T-cell (primary cell): ENCODE measurements around the gene SESTD1. TPM values are rescaled to one million over a fixed set of nuclear protein-coding genes. Genes with fewer than 3 reads are reported as not detected.
A peak's percentile ranks its signal among the peaks of the same experiment; 100 is the strongest.

Experiments used
- ATAC-seq, 4 experiments: fragments of 200-7000 bp in 3 of 4; fragments of 150-1000 bp in 1 of 4; cut with Tn5 transposase; replicated peaks in 1 of 4; 1 replicate in 3 of 4; 2 replicates in 1 of 4; pipeline ENCODE4 v1.10.0; 2021; ENCODE audit warnings: moderate library complexity in 3 of 4, mild to moderate bottlenecking in 2 of 4, moderate number of reproducible peaks in 1 of 4
- CTCF ChIA-PET, 2 donors: fragments of 300-600 bp; sonication (Branson Sonifier 250); formaldehyde crosslinking; loops; one replicate each; lab custom pipeline; 2022; ENCODE audit warnings: antibody characterized with exemption in 2 of 2; lab: Charles Lee
- POLR2A ChIA-PET, 2 donors: fragments of 300-600 bp; sonication (Branson Sonifier 250); formaldehyde crosslinking; loops; one replicate each; lab custom pipeline; 2022; ENCODE audit warnings: antibody characterized with exemption in 2 of 2; lab: Charles Lee
- DNase-seq, 35 experiments: peaks; one replicate each; pipeline versions ENCODE4 v3.0.0 to v3.0.0-alpha.2; 2013 to 2023
- H3K27ac ChIP-seq: one replicate; pipeline ENCODE4 v1.5.1; 2013; ENCODE audit warnings: low read length
- H3K27me3 ChIP-seq, 2 experiments: replicated peaks in 1 of 2; 1 replicate in 1 of 2; 2 replicates in 1 of 2; pipeline versions ENCODE4 v1.6.1 to v1.7.0; 2013; ENCODE audit warnings: low read length in 1 of 2, mixed read lengths in 1 of 2; ENCODE audit not compliant: control insufficient read depth in 2 of 2, insufficient read depth in 2 of 2; ENCODE audit errors: extremely low read depth in 1 of 2
- H3K36me3 ChIP-seq, 2 donors: 1 replicate in 1 of 2; 2 replicates in 1 of 2; pipeline versions ENCODE4 v1.6.1 to v1.7.0; 2013; ENCODE audit warnings: low read length in 1 of 2; ENCODE audit not compliant: control insufficient read depth in 2 of 2, insufficient read depth in 1 of 2; ENCODE audit errors: extremely low read depth in 1 of 2
- H3K4me1 ChIP-seq, 2 experiments: 1 replicate in 1 of 2; 2 replicates in 1 of 2; pipeline versions ENCODE4 v1.6.1 to v1.7.0; 2013; ENCODE audit warnings: low read length in 2 of 2, mixed read lengths in 1 of 2; ENCODE audit not compliant: insufficient read depth in 2 of 2, control insufficient read depth in 1 of 2; ENCODE audit errors: extremely low read depth in 1 of 2
- H3K4me3 ChIP-seq, 2 donors: 1 replicate in 1 of 2; 2 replicates in 1 of 2; pipeline versions ENCODE4 v1.5.1 to v1.7.0; 2013; ENCODE audit warnings: mild to moderate bottlenecking in 2 of 2, low read length in 1 of 2, moderate library complexity in 1 of 2; ENCODE audit not compliant: control insufficient read depth in 1 of 2; ENCODE audit errors: extremely low read depth in 1 of 2
- H3K9me3 ChIP-seq: 2 replicates; pipeline ENCODE4 v1.7.0; 2013
- H3K27ac Mint-ChIP-seq, 2 donors: one replicate each; pipeline ENCODE4 v1.8.0; 2020 to 2021; ENCODE audit warnings: mild to moderate bottlenecking in 2 of 2, mixed read lengths in 2 of 2
- H3K27me3 Mint-ChIP-seq, 2 donors: one replicate each; pipeline ENCODE4 v1.8.0; 2021 to 2022; ENCODE audit warnings: mixed read lengths in 2 of 2
- H3K36me3 Mint-ChIP-seq: one replicate; pipeline ENCODE4 v1.8.0; 2021; ENCODE audit warnings: mixed read lengths
- H3K4me1 Mint-ChIP-seq, 3 donors: one replicate each; pipeline ENCODE4 v1.8.0; 2020 to 2022; ENCODE audit warnings: mixed read lengths in 3 of 3, mild to moderate bottlenecking in 1 of 3
- H3K4me3 Mint-ChIP-seq, 3 donors: one replicate each; pipeline ENCODE4 v1.8.0; 2020 to 2022; ENCODE audit warnings: mild to moderate bottlenecking in 3 of 3, mixed read lengths in 3 of 3, moderate library complexity in 3 of 3
- H3K9me3 Mint-ChIP-seq, 3 donors: one replicate each; pipeline ENCODE4 v1.8.0; 2020 to 2022; ENCODE audit warnings: mixed read lengths in 3 of 3
- WGBS: methylation state at CpG from one replicate; pipeline ENCODE4 v1.1.5; 2013; ENCODE audit warnings: missing lambda C conversion rate; ENCODE audit not compliant: insufficient coverage; 5-methylcytosine and 5-hydroxymethylcytosine counted together
- total RNA-seq, 35 experiments: library from RNA in 6 of 35; stranded (reverse) in 6 of 35; fragments of 120-200 nt in 1 of 35; gene quantifications; one replicate each; pipeline versions ENCODE4 v1.2.1 to v1.2.4 and lab custom pipeline; 2013 to 2026

The SESTD1 gene
- total RNA-seq, 5 donors from 2014 or later (not counting 1 experiment from before 2014, with no cell fraction given): 4.8 to 13.7 (median 5.5) TPM

DNA sequence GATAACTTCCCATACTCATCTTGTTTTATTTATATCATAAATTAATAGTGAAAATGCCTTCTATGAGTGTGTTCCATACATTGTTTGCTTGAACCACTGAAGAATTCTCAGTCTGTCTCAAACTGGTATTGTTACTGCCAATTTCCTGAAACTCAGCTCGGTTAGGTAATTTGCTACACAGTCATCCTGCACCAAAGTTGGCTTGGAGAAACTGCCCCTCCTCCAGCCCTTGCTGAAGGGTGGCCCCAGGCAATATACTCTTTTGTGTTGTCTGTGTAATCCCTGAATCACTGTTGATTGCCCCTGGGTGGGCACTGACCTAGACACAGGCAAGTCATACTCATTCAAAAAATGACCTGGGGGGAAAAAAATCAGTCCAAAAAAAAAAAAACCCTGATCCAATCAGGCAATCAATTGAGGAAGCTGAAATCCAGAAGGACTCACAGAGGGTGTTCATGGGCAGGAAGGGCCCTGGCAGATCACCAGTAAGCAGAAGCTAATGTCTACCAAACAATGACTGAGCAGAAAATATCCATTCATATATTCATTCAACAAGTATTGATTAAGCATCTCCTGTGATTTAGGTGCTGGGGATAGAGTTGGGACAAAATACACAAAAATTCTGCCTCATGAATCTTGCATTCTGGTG is 3.8 kb upstream of the SESTD1 start:
- H3K9me3 ChIP-seq: no peaks in the 10 kb centered on the region
- H3K27ac ChIP-seq: no peak overlapping the region
- Mint-ChIP-seq H3K4me3 (no peak overlapping the region), H3K36me3 (no peaks in the 10 kb centered on the region), H3K27ac (no peak overlapping the region), H3K9me3 (no peaks in the 10 kb centered on the region), H3K4me1 (peaks cover 10 to 18% (median 10%) of the 10 kb centered on the region in 3 donors), H3K27me3 (peaks cover 18 to 25% of the 10 kb centered on the region in 2 donors)
- CTCF ChIA-PET: no interaction called here
- DNase-seq (no peak), ATAC-seq (no peak)
- no peak overlapping the region for H3K4me3 ChIP-seq
- POLR2A ChIA-PET: interaction anchor here in 1 of 2 donors (0.6 kb wide), 1 partner anchor 984 kb away, joined by 3 read pairs; no protein-coding TSS in a partner anchor
- H3K27me3 ChIP-seq: peaks cover 0 to 12% of the 10 kb centered on the region in 2 experiments
- H3K36me3 ChIP-seq: no peaks in the 10 kb centered on the region
- H3K4me1 ChIP-seq: peaks cover 4 to 10% of the 10 kb centered on the region in 2 experiments
- WGBS: 11% methylated on average over 1 of the region's 1 CpG

DNA sequence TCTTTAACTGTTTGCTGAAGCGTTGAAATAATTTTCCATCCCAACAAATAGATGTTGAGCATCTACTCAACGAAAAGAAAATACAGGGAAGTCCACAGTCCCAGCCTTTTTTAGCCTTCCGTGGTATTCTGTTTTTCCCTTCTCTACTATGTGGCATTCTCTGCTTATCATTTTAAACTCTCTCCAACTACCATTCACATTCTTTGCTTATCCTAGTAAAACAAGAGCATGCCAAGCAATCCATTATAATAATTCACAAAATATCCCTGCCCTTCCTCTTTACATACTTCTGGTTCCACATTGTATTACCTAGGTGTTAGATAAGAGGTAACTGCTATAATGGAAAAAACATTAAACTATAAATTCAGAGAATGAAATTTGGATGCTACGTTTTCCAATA is 1.6 kb upstream of the SESTD1 start:
- ATAC-seq: no peak
- Histone ChIP-seq H3K27ac (no peak overlapping the region), H3K36me3 (no peaks in the 10 kb centered on the region), H3K4me3 (no peak overlapping the region), H3K9me3 (no peaks in the 10 kb centered on the region), H3K4me1 (peaks cover 6 to 11% of the 10 kb centered on the region in 2 experiments), H3K27me3 (peaks cover 0 to 13% of the 10 kb centered on the region in 2 experiments)
- Mint-ChIP-seq H3K9me3 (peaks cover 0 to 4% (median 0%) of the 10 kb centered on the region in 3 donors), H3K27ac (no peak overlapping the region), H3K4me1 (peaks cover 10 to 33% (median 16%) of the 10 kb centered on the region in 3 donors), H3K4me3 (peak overlapping the region in 2 of 3 donors; percentile 39 to 65), H3K36me3 (no peaks in the 10 kb centered on the region), H3K27me3 (peaks cover 18 to 27% of the 10 kb centered on the region in 2 donors)
- WGBS: 77% methylated on average over 3 of the region's 4 CpGs
- POLR2A ChIA-PET: no interaction called here
- CTCF ChIA-PET: no interaction called here
- DNase-seq: no peak

DNA sequence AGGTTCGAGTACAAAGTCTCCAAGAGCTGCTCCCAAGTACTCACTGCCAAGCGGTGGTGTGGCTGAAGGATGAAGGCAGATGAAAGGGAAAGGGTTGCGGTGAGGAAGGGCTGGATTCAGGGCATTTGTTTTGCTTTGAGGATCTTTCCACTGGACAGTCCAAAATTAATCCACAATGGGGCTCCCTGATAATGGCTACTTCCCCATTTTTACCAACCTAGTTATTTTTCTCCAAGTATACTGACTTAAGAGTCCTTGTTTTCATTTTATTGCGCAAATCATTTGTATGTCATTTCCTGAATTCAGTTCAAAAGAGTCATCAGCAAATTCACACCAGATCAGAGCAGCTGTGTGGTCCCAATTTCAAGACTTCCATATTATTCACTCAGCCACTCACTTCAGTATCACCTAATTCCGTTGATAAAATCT is 464 bp upstream of the SESTD1 start:
- H3K27me3 Mint-ChIP-seq: peaks cover 18 to 27% of the 10 kb centered on the region in 2 donors
- no peak overlapping the region for H3K27ac Mint-ChIP-seq
- CTCF ChIA-PET: no interaction called here

DNA sequence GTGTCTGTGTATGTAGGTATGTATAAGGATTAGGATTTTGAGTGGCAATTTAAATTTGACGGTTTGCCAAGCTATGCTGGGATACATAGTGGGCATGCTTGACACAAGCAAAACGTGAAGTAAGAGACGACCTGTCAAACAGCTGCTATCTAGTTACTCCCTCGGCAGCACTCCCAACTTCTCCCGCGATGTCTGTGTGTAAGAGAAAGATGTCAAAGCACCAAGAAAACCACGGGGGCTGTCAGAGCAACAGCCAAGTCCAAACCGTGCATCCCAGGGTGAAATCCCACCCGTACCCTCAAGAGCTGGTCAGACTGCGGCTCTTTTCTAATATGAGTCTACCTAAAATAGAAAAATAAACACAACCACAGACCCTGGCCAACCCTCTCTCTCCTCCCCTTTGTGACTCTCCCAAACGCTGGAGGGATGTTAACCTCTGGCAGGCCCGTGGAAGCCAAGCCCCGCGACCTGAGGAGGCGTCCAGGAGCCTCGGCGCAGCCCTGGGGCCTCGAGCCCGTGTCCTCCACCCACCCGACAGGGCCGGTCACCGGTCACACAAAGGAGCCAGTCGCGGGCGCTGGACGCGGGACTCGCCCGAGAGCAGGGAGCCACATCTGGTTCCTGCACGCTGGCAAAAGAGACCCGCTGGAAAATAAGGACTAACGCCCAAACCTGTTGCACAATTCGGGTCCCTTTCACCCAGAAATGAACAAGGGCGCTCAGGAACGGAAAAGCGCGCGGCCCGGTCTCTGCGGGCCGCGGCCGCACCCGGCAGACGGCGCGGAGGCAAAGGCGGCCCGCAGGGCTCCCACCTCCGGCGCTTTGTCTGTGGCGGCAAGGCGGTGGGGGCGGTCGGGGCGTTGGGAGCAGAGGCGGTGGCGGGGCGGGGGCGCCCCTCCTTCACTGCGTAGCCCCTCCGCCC is 925 bp downstream of the SESTD1 start:
- Histone ChIP-seq H3K27me3 (peaks cover 0 to 10% of the 10 kb centered on the region in 2 experiments), H3K36me3 (no peaks in the 10 kb centered on the region), H3K4me3 (peak overlapping the region; percentile 47 to 80), H3K27ac (no peak overlapping the region), H3K9me3 (no peaks in the 10 kb centered on the region), H3K4me1 (peaks cover 6 to 11% of the 10 kb centered on the region in 2 experiments)
- H3K36me3 Mint-ChIP-seq: no peaks in the 10 kb centered on the region
- DNase-seq (peak in 22 of 35 experiments; percentile 1 to 40 (median 9)), ATAC-seq (peak; percentile 54 to 70 (median 58))
- H3K9me3 Mint-ChIP-seq: peaks cover 0 to 4% (median 0%) of the 10 kb centered on the region in 3 donors
- peaks cover 10 to 49% (median 19%) of the 10 kb centered on the region in 3 donors for H3K4me1 Mint-ChIP-seq
- WGBS: 4% methylated on average over 57 of the region's 62 CpGs
- CTCF ChIA-PET: no interaction called here
- H3K27ac Mint-ChIP-seq: peak overlapping the region in 1 of 2 donors; percentile 11
- peaks cover 15 to 26% of the 10 kb centered on the region in 2 donors for H3K27me3 Mint-ChIP-seq
- H3K4me3 Mint-ChIP-seq: peak overlapping the region; percentile 71 to 85 (median 85)
- POLR2A ChIA-PET: no interaction called here

More for the DNA sequence above, 464 bp upstream of the SESTD1 start:
- no peaks in the 10 kb centered on the region for H3K36me3 ChIP-seq
- DNase-seq (no peak), ATAC-seq (no peak)
- POLR2A ChIA-PET: no interaction called here
- no peaks in the 10 kb centered on the region for H3K9me3 ChIP-seq
- 56% methylated on average over 3 of the region's 5 CpGs for WGBS
- H3K27ac ChIP-seq: no peak overlapping the region
- H3K9me3 Mint-ChIP-seq: peaks cover 0 to 4% (median 0%) of the 10 kb centered on the region in 3 donors
- peak overlapping the region; percentile 31 to 55 for H3K4me3 ChIP-seq
- H3K36me3 Mint-ChIP-seq: no peaks in the 10 kb centered on the region
- H3K4me1 ChIP-seq: peaks cover 6 to 11% of the 10 kb centered on the region in 2 experiments
- peaks cover 10 to 42% (median 17%) of the 10 kb centered on the region in 3 donors for H3K4me1 Mint-ChIP-seq
- H3K27me3 ChIP-seq: peaks cover 0 to 10% of the 10 kb centered on the region in 2 experiments
- H3K4me3 Mint-ChIP-seq: peak overlapping the region; percentile 65 to 80 (median 76)

DNA sequence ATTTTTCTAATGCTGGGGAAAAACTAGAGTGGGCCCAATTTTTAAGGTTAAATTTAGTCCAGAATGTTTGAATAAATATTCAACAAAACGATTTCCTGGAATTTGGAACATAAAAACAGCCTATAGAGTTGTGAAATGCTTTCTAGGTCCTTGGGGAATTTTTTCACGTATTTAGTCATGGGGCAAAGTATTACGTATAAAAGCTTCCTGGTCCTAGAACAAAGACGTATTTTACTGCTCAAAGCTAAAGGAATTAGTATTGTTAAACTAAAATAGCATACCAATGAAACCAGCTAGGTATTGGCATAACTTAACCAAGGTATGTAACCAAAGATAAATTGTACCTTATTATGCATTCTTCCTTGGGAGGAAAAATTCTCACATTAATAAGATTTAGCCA is 1.6 kb downstream of the SESTD1 start:
- H3K36me3 Mint-ChIP-seq: no peaks in the 10 kb centered on the region
- H3K27me3 Mint-ChIP-seq: peaks cover 15 to 25% of the 10 kb centered on the region in 2 donors
- ChIA-PET CTCF (no interaction called here), POLR2A (no interaction called here)
- no peak for DNase-seq
- H3K9me3 ChIP-seq: no peaks in the 10 kb centered on the region
- peak overlapping the region; percentile 71 to 85 (median 85) for H3K4me3 Mint-ChIP-seq
- H3K4me3 ChIP-seq: no peak overlapping the region
- peaks cover 10 to 54% (median 24%) of the 10 kb centered on the region in 3 donors for H3K4me1 Mint-ChIP-seq
- peaks cover 0 to 10% of the 10 kb centered on the region in 2 experiments for H3K27me3 ChIP-seq
- H3K27ac Mint-ChIP-seq: no peak overlapping the region
- H3K4me1 ChIP-seq: peaks cover 6 to 11% of the 10 kb centered on the region in 2 experiments
- no peak overlapping the region for H3K27ac ChIP-seq
- peaks cover 0 to 4% (median 0%) of the 10 kb centered on the region in 3 donors for H3K9me3 Mint-ChIP-seq
- no CpG with 5 or more reads among the region's 4 CpGs for WGBS
- no peak for ATAC-seq
- no peaks in the 10 kb centered on the region for H3K36me3 ChIP-seq

DNA sequence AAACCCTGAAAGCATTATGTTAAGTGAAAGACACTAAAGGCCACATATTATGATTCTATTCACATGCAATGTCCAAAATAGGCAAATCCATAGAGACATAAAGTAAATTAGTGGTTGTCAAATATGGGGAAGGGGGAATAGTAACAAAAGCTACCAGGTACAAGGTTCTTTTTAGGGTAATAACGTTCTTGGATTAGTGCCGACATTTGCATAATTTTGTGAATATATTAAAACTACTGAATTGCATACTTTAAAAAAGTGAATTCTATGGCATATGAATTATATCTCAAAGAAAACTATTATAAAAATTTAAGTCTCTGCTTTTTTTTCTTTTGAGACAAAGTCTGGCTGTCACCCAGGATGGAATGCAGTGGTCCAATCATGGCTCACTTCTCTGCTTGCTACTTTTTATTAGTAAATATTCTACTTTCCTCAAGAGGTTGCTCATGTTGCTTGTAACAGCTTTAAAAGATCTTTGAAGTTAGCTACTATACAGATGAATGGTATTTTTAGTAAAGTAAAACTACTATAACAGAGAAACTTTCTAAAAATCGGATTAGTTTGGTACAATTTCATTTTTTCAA is 2.5 kb downstream of the SESTD1 start:
- CTCF ChIA-PET: no interaction called here
- POLR2A ChIA-PET: no interaction called here
- Histone ChIP-seq H3K4me3 (no peak overlapping the region), H3K36me3 (no peaks in the 10 kb centered on the region), H3K27me3 (peaks cover 0 to 10% of the 10 kb centered on the region in 2 experiments), H3K4me1 (peaks cover 6 to 11% of the 10 kb centered on the region in 2 experiments), H3K9me3 (no peaks in the 10 kb centered on the region), H3K27ac (no peak overlapping the region)
- DNase-seq (no peak), ATAC-seq (no peak)
- Mint-ChIP-seq H3K4me1 (peaks cover 10 to 58% (median 25%) of the 10 kb centered on the region in 3 donors), H3K36me3 (no peaks in the 10 kb centered on the region), H3K4me3 (no peak overlapping the region), H3K27ac (no peak overlapping the region), H3K9me3 (peaks cover 0 to 4% (median 0%) of the 10 kb centered on the region in 3 donors), H3K27me3 (peaks cover 15 to 21% of the 10 kb centered on the region in 2 donors)
- WGBS: no CpG with 5 or more reads among the region's 3 CpGs
